HG02970 (cell line): ENCODE measurements around the gene FGF10.

Experiments
- ATAC-seq: cut with Tn5 transposase; IDR thresholded peaks from one replicate; pipeline ENCODE4 v1.9.1; 2021; ENCODE audit warnings: mild to moderate bottlenecking, moderate library complexity, moderate number of reproducible peaks; ENCODE audit not compliant: unreplicated experiment, low FRiP score

FGF10 gene

DNA sequence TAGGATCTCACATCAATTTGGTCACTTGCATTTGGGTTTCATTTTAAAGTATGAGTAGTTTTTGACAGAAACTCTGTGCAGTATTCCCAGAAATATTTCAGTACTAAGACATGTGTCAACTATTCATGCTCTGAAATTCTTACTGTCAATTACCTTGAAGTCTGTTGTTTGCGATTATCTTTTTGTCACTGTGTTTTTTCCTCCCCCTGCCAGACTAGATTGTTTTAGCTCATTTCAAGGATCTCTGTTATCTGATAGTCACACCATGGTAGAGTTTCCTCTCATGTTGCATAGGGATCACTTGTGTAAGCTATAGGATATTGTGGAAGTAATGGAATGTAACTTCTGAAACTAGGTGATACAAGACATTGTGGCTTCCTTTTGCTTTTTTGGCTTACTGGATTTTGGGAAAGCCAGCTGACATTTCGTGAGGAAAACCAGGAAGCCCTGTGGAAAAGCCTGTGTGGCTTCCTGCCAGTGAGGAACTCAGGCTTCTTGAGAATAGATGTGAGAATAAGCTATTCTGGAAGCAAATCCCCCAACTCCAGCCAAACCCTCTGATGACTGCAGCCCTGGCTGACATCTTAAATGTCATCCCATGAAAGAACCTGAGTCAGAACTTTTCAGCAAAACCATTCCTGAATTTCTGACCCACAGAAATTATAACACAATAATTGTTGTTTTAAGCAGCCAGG is 122.2 kb downstream of the FGF10 start:
- no peak for ATAC-seq

DNA sequence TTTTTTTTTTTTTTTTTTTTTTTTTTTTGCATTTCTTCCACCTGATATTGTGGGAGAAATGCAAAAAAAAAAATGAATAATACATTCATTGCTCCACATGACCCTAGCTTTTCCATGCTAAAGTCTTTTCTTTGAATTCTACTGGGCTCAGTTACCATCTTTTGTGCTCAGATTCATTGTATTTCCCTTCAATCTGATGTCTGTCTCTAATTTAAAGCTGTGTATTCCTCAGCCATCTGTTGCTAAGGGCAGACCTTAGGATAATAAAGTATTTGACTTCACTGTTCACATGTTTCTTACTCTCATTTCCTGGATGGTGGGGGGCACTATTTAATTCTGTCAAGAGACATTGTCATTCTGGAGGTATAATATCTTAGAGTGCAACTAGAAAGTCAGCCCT is 123.5 kb downstream of the FGF10 start:
- ATAC-seq: no peak

DNA sequence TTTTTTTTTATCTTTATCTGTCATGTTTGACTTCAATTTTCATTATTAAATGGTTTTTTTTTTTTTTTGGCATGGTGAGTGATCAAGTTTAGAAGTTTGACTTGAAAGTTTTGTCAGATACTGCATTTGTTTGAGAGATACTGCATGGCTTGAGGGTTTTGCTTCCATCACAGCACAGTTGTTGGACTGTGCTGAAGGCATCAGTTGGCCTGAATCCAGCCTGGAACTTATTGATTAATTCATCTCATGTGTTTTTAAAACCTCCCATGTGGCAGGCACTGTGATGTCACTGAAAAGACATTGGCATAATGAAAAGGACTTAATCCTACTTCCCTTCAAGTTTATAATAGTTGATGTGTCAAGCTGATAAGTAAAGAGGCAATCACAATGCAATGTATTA is 128.4 kb downstream of the FGF10 start:
- ATAC-seq: no peak

DNA sequence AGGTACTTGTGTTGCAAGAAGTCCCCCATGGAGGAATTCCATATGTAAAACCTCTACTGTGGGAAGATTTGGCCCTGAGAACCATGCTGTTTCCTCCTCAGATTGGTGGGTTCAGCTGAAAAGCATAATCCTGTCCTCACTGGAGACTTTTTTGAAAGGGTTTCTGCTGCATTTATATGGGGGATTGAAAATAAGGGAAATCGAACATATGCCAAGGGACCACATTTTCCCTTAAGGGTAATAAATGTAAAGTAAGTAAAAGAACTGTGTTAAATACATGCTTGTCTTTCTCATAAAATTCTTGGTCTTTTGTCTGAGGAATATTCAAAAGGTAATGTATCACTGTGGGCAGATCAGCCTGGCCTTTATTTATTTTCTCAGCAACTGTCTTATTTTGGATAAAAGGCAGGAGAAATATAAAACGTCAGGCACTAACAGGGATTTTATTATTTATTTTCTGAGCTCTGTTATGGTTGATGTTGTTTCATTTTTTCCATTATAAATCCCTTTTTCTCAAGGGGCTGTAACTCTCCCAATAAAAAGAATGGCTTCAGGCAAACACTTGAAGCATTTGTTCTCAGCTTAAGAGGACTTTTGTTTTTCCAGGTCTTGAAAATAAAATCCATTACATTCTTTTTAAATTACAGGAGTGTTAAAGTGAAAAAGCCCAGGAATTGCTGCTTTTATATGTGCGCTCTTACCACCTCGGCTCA is 131.4 kb downstream of the FGF10 start:
- ATAC-seq: no peak

DNA sequence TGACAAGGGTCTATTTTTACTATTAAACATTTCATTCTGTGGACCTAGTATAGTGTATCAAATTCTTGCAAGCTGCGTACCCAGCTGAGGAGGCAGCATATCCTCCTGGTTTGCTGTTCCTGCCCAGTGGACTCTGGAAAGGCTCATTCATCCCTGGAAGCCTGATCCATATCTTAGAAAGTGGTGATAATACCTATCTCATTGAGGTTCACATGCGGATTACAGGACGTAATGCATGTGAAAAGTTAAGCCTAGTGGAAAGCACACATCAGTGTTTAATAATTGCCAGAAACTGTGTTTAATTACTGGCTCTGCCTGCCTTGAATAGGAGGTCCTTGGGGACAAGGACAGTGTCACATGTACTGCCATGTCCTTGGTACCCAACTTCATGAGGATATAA is 132.0 kb downstream of the FGF10 start:
- ATAC-seq: no peak
